Upper lobe of left lung (tissue), 6 donors: ENCODE results near the gene MTG1. TPM values are rescaled to one million over a fixed set of nuclear protein-coding genes. Genes with fewer than 3 reads are reported as not detected.
A peak's percentile ranks its signal among the peaks of the same experiment; 100 is the strongest.

Source experiments
- ATAC-seq, 2 donors: fragments of 200-7000 bp; cut with Tn5 transposase; one replicate each; pipeline ENCODE4 v1.9.1; 2022; ENCODE audit warnings: mild to moderate bottlenecking in 2 of 2, moderate library complexity in 2 of 2; ENCODE audit not compliant: low FRiP score in 2 of 2
- DNase-seq, 2 donors: peaks; one replicate each; pipeline ENCODE4 v3.0.0-alpha.2; 2019 to 2020
- H3K27ac ChIP-seq, 4 donors: fragments of 200-600 bp; sonication (generic); one replicate each; pipeline ENCODE4 v1.5.1; 2016 to 2019
- H3K27me3 ChIP-seq, 4 donors: fragments of 200-600 bp; sonication (generic); one replicate each; pipeline ENCODE4 v1.5.1; 2017 to 2019
- H3K36me3 ChIP-seq, 4 donors: fragments of 200-600 bp; sonication (generic); one replicate each; pipeline ENCODE4 v1.5.1; 2016 to 2019
- H3K4me1 ChIP-seq, 4 donors: fragments of 200-600 bp; sonication (generic); one replicate each; pipeline ENCODE4 v1.5.1; 2018 to 2019
- H3K4me3 ChIP-seq, 4 donors: fragments of 200-600 bp; sonication (generic); one replicate each; pipeline ENCODE4 v1.5.1; 2017 to 2019; ENCODE audit warnings: mild to moderate bottlenecking in 2 of 4, moderate library complexity in 1 of 4
- H3K9me3 ChIP-seq, 4 donors: fragments of 200-600 bp; sonication (generic); one replicate each; pipeline ENCODE4 v1.5.1; 2018 to 2019
- EP300 ChIP-seq, 4 donors: sonication (generic); formaldehyde crosslinking; IDR thresholded peaks; one replicate each; pipeline ENCODE4 v1.5.1; 2017; ENCODE audit warnings: antibody characterized with exemption in 4 of 4, control low read depth in 2 of 4
- POLR2A ChIP-seq, 4 donors: fragments of 450-650 bp; IDR thresholded peaks; one replicate each; pipeline ENCODE4 v1.5.1; 2016 to 2017; ENCODE audit warnings: antibody characterized with exemption in 4 of 4, mild to moderate bottlenecking in 2 of 4
- POLR2AphosphoS5 ChIP-seq, 2 donors: sonication (generic); formaldehyde crosslinking; IDR thresholded peaks; one replicate each; pipeline ENCODE4 v1.5.1; 2017; ENCODE audit warnings: antibody characterized with exemption in 2 of 2
- WGBS, 2 donors: methylation state at CpG; one replicate each; pipeline ENCODE4 v1.1.5; 2017 to 2018; 5-methylcytosine and 5-hydroxymethylcytosine counted together
- total RNA-seq, 6 donors: library from RNA; depleted of rRNA in 4 of 6; stranded (reverse); fragments of >200 nt in 4 of 6; gene quantifications; one replicate each; pipeline versions ENCODE4 v1.1.0 to v1.2.1, GENCODE V29; 2016 to 2021
- TF ChIP-seq, protein P1 (sequence below), 6 experiments: fragments of 450-650 bp in 4 of 6; fragments of 200-600 bp in 2 of 6; sonication (generic) in 2 of 6; IDR thresholded peaks; one replicate each; pipeline ENCODE4 v1.5.1; 2016 to 2019; ENCODE audit warnings: antibody characterized with exemption in 6 of 6
- donor health status: DM: no; HTN: no; CAD: no; lungs with moderate emphysema.
- donor health status: DM: no; HTN: yes; CAD: no; lungs with severe emphysema.

MTG1 gene
- total RNA-seq, 6 donors from 2014 or later, result 21.0 to 155 (median 40.8) TPM

DNA sequence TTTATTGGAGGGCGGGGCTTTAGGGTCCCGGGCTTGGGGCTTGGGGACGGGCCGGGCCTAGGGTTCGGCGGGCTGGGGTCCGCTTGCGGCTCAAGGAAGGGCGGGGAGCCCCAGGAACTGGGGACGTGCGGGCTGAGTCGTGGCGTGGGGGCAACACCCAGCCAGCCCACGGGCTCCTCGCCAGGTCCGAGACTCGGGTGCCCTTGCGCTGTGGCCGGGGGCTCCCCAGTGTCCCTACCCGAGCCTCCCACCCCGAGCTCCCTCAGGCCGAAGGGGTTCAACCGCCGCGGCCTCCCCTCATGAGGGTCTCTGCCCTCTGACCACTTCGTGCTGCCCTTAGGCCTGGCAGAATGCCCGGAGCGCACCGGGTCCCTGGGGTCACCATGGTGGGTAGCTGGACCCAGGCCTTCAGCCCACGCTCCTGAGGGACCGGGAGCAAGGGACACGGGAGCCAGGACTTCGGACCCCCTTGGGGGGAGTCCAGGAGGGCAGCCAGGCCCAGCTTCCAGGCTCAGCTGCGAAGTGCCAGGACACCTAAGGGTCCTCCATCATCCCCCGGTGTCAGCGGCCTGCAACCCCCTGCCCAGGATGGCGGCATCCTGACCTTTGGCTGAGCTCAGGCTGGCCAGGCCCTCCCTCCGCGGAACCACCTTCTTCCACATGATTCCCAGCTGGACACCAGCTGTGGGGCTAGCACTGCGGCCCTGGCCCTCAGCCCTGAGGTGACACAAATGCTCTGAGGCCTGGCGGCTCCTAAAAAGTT is 35.6 kb upstream of the MTG1 start:
- Histone ChIP-seq H3K27me3 (peaks cover 0 to 2% (median 0%) of the 10 kb centered on the region in 4 donors), H3K36me3 (peaks cover 5 to 18% (median 11%) of the 10 kb centered on the region in 4 donors), H3K9me3 (no peaks in the 10 kb centered on the region), H3K4me3 (peak overlapping the region in 3 of 4 donors; percentile 71 to 82 (median 80)), H3K27ac (peak overlapping the region; percentile 61 to 87 (median 80)), H3K4me1 (peaks cover 11 to 23% (median 13%) of the 10 kb centered on the region in 4 donors)
- no peak for TF ChIP-seq EP300 (IDR thresholded peaks at IDR 0.05)
- TF ChIP-seq POLR2AphosphoS5 (IDR thresholded peaks at IDR 0.05), result no peak
- no peak for TF ChIP-seq POLR2A (IDR thresholded peaks at IDR 0.05)
- TF ChIP-seq, protein P1, sequence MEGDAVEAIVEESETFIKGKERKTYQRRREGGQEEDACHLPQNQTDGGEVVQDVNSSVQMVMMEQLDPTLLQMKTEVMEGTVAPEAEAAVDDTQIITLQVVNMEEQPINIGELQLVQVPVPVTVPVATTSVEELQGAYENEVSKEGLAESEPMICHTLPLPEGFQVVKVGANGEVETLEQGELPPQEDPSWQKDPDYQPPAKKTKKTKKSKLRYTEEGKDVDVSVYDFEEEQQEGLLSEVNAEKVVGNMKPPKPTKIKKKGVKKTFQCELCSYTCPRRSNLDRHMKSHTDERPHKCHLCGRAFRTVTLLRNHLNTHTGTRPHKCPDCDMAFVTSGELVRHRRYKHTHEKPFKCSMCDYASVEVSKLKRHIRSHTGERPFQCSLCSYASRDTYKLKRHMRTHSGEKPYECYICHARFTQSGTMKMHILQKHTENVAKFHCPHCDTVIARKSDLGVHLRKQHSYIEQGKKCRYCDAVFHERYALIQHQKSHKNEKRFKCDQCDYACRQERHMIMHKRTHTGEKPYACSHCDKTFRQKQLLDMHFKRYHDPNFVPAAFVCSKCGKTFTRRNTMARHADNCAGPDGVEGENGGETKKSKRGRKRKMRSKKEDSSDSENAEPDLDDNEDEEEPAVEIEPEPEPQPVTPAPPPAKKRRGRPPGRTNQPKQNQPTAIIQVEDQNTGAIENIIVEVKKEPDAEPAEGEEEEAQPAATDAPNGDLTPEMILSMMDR (IDR thresholded peaks at IDR 0.05), result no peak
- WGBS, 2 donors, result 86 to 95% methylated on average over 30 to 31 of the region's 41 CpGs
- ATAC-seq (no peak), DNase-seq (peak in 1 of 2 donors; percentile 89)

DNA sequence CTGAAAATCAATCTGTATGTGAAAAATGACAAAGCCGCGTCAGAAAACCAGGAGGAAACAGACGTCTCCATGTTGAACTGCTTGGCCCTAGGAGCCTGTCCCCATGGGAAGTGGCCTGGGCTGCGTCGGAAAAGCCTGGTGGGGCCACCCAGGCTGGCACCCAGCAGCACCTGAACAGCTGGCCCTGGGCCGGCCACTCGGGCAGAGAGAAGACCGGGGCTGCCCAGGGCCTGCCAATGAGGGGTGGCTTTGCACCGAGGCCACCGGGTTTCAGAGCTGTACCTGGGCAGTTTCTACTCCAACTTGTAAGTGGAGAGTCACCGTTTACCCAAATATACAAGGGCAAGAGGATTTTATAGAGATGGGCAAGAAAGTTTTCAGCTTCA is 35.0 kb upstream of the MTG1 start:
- DNase-seq, result peak in 1 of 2 donors; percentile 56
- H3K9me3 ChIP-seq, result no peaks in the 10 kb centered on the region
- H3K27ac ChIP-seq, result peak overlapping the region in 3 of 4 donors; percentile 61 to 87 (median 85)
- H3K36me3 ChIP-seq, result peaks cover 5 to 23% (median 12%) of the 10 kb centered on the region in 4 donors
- no peak overlapping the region for H3K4me3 ChIP-seq
- WGBS, 2 donors, result 80 to 85% methylated on average over 5 to 11 of the region's 11 CpGs
- ATAC-seq, result no peak
- H3K27me3 ChIP-seq, result peaks cover 0 to 2% (median 0%) of the 10 kb centered on the region in 4 donors
- H3K4me1 ChIP-seq, result peaks cover 11 to 23% (median 13%) of the 10 kb centered on the region in 4 donors
- TF ChIP-seq, protein P1 (IDR thresholded peaks at IDR 0.05), result no peak
- TF ChIP-seq POLR2A (IDR thresholded peaks at IDR 0.05) (no peak), POLR2AphosphoS5 (IDR thresholded peaks at IDR 0.05) (no peak), EP300 (IDR thresholded peaks at IDR 0.05) (no peak)

DNA sequence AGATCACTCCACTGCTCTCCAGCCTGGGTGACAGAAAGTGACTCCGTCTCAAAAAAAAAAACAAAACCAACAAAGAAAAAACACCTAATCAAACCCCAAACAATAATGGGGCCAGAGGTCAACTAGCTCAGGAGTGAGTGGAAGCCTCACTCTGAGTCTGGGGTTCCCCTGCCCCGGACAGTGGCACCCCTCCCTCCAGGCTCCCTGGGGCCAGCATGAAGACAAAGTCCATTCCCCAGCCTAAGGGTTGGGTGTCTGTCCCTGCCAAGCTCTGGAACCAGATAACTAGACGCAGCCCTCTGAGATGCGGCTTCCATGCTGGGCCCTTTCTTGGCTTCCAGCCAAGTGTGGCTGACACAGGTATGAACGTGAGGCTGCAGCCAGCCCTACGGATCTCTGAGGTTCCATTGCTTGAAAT is 34.4 kb upstream of the MTG1 start:
- no peak for ATAC-seq
- no peaks in the 10 kb centered on the region for H3K9me3 ChIP-seq
- no peak for TF ChIP-seq POLR2AphosphoS5 (IDR thresholded peaks at IDR 0.05)
- TF ChIP-seq, protein P1 (IDR thresholded peaks at IDR 0.05), result no peak
- no peak for TF ChIP-seq EP300 (IDR thresholded peaks at IDR 0.05)
- no peak for TF ChIP-seq POLR2A (IDR thresholded peaks at IDR 0.05)
- no peak overlapping the region for H3K4me3 ChIP-seq
- no peak overlapping the region for H3K27ac ChIP-seq
- DNase-seq, result peak in 1 of 2 donors; percentile 3
- peaks cover 11 to 23% (median 13%) of the 10 kb centered on the region in 4 donors for H3K4me1 ChIP-seq
- H3K36me3 ChIP-seq, result peaks cover 5 to 30% (median 18%) of the 10 kb centered on the region in 4 donors
- peaks cover 0 to 2% (median 0%) of the 10 kb centered on the region in 4 donors for H3K27me3 ChIP-seq
- 49 to 54% methylated on average over 4 to 6 of the region's 6 CpGs for WGBS, 2 donors

DNA sequence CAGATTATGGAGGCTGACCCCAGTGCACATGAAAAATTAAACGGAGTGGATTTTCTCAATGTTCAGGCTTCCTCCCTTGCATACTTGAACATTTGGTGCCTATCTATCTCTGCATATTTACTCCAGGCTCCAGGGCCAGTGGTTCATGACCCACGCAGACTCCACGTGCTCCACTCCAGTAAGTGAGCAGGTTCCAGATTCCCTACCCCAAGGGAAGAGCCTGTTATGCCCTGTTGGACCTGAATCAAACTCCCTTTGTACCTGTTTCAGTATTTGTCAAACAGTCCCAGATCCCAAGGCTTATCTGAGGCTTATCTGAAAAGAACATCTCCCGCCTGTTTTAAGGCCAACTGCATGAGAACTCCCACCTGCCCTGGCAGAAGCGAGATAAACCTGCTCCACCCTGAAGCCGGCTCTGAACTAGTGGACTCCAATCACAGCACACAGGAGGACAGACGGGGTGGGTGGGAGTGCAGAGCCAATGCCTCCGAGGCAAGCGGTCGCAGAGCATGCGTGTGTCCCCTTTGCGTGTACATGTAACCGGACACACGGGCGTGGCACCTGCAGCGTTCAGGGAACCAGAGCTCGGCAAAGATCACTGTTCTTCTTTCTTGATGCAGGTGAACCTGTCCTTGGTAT is 33.9 kb upstream of the MTG1 start:
- no peak for ATAC-seq
- DNase-seq, result peak in 1 of 2 donors; percentile 70

More for the DNA sequence above, 33.9 kb upstream of the MTG1 start:
- TF ChIP-seq EP300 (IDR thresholded peaks at IDR 0.05) (no peak), POLR2AphosphoS5 (IDR thresholded peaks at IDR 0.05) (no peak), POLR2A (IDR thresholded peaks at IDR 0.05) (no peak)
- TF ChIP-seq, protein P1 (IDR thresholded peaks at IDR 0.05), result no peak
- no peak overlapping the region for H3K27ac ChIP-seq
- WGBS, 2 donors, result 81% methylated on average over 17 of the region's 17 CpGs
- H3K4me1 ChIP-seq, result peaks cover 11 to 23% (median 13%) of the 10 kb centered on the region in 4 donors
- no peak overlapping the region for H3K4me3 ChIP-seq
- peaks cover 5 to 35% (median 23%) of the 10 kb centered on the region in 4 donors for H3K36me3 ChIP-seq
- H3K27me3 ChIP-seq, result peaks cover 0 to 2% (median 0%) of the 10 kb centered on the region in 4 donors
- no peaks in the 10 kb centered on the region for H3K9me3 ChIP-seq
